OCI-LY1 (cell line): Measurements from ENCODE around the gene TIGD1.

Experiments
- CTCF ChIP-seq: fragments of 200-600 bp; sonication (generic), shearing (Covaris generic); IDR thresholded peaks from 2 replicates; pipeline ENCODE4 v1.5.1; 2017; ENCODE audit warnings: mild to moderate bottlenecking, antibody characterized with exemption, low read length, moderate library complexity, mixed read lengths
- EZH2 ChIP-seq: fragments of 200-600 bp; sonication (generic), shearing (Covaris generic); IDR thresholded peaks from 2 replicates; pipeline ENCODE4 v1.8.0; 2017; ENCODE audit warnings: borderline replicate concordance, mixed run types, mild to moderate bottlenecking, antibody characterized with exemption, low read length, moderate library complexity, mixed read lengths

- no peak for TF ChIP-seq CTCF
- no peak for TF ChIP-seq EZH2
These were observed 22.7 kb upstream of the TIGD1 start for GRCh38 chr2:232573042-232573441.
